HepG2 (cell line): ENCODE data around the gene ARHGAP5. TPM values are rescaled to one million over a fixed set of nuclear protein-coding genes. Genes with fewer than 3 reads are reported as not detected.

Source experiments
- ARHGAP35 ChIP-seq: sonication (generic); formaldehyde crosslinking; IDR thresholded peaks from 2 replicates; pipeline ENCODE4 v1.9.0; 2022; ENCODE audit warnings: mild to moderate bottlenecking, inconsistent platforms, moderate library complexity, missing genetic modification reagents, borderline replicate concordance
- ARID3A ChIP-seq: IDR thresholded peaks from 2 replicates; pipeline ENCODE4 v1.6.1; 2012; ENCODE audit warnings: low read depth, low read length, improper control_type of control experiment
- ARID5B ChIP-seq: IDR thresholded peaks from 2 replicates; pipeline ENCODE4 v1.4.0; 2020; ENCODE audit warnings: mild to moderate bottlenecking, missing genetic modification reagents
- ATRX ChIP-seq: sonication (generic); formaldehyde crosslinking; IDR thresholded peaks from 2 replicates; pipeline ENCODE4 v1.4.0; 2020; ENCODE audit warnings: missing genetic modification reagents, borderline replicate concordance
- DMAP1 ChIP-seq: IDR thresholded peaks from 2 replicates; pipeline ENCODE4 v1.6.1; 2016
- DPF2 ChIP-seq: sonication (generic); formaldehyde crosslinking; IDR thresholded peaks from 2 replicates; pipeline ENCODE4 v1.4.0; 2020; ENCODE audit warnings: mild to moderate bottlenecking, low read depth, missing genetic modification reagents, borderline replicate concordance
- FOXJ3 ChIP-seq: sonication (generic); formaldehyde crosslinking; IDR thresholded peaks from 2 replicates; pipeline ENCODE4 v1.4.0; 2020; ENCODE audit warnings: missing genetic modification reagents, mild to moderate bottlenecking, borderline replicate concordance
- MLXIP ChIP-seq: sonication (generic); formaldehyde crosslinking; IDR thresholded peaks from 2 replicates; pipeline ENCODE4 v1.9.0; 2021; ENCODE audit warnings: missing genetic modification reagents, borderline replicate concordance
- NCOA5 ChIP-seq: sonication (generic); formaldehyde crosslinking; IDR thresholded peaks from 2 replicates; pipeline ENCODE4 v1.4.0; 2020; ENCODE audit warnings: missing genetic modification reagents
- RAD21 ChIP-seq: fragments of 450-650 bp; formaldehyde crosslinking; IDR thresholded peaks from 2 replicates; pipeline ENCODE4 v1.5.0; 2020; ENCODE audit warnings: mild to moderate bottlenecking
- SKI ChIP-seq: fragments of 450-650 bp; IDR thresholded peaks from one replicate; pipeline ENCODE4 v1.6.1; 2018; ENCODE audit warnings: mild to moderate bottlenecking; ENCODE audit not compliant: partially characterized antibody
- ZNF230 ChIP-seq: sonication (generic); formaldehyde crosslinking; IDR thresholded peaks from 2 replicates; pipeline ENCODE4 v1.4.0; 2020; ENCODE audit warnings: mild to moderate bottlenecking, missing genetic modification reagents
- ZNF383 ChIP-seq: sonication (generic); formaldehyde crosslinking; IDR thresholded peaks from 2 replicates; pipeline ENCODE4 v1.4.0; 2020; ENCODE audit warnings: missing genetic modification reagents, mild to moderate bottlenecking, borderline replicate concordance
- ZNF460 ChIP-seq: sonication (generic); formaldehyde crosslinking; IDR thresholded peaks from 2 replicates; pipeline ENCODE4 v1.5.1; 2020; ENCODE audit warnings: missing genetic modification reagents, mild to moderate bottlenecking, borderline replicate concordance
- ZNF510 ChIP-seq: sonication (generic); formaldehyde crosslinking; IDR thresholded peaks from 2 replicates; pipeline ENCODE4 v1.4.0; 2020; ENCODE audit warnings: low read depth, mild to moderate bottlenecking, missing genetic modification reagents
- ZNF766 ChIP-seq: sonication (generic); formaldehyde crosslinking; IDR thresholded peaks from 2 replicates; pipeline ENCODE4 v1.5.0; 2020; ENCODE audit warnings: missing genetic modification reagents, borderline replicate concordance
- ZSCAN9 ChIP-seq: IDR thresholded peaks from 2 replicates; pipeline ENCODE4 v1.6.1; 2016; ENCODE audit warnings: borderline replicate concordance
- polyA plus RNA-seq, 8 experiments: library from polyadenylated mRNA; depleted of rRNA in 3 of 8; stranded (reverse) in 7 of 8; unstranded in 1 of 8; fragments of >200 nt; fragmentation: Illumina TruSeq in 4 of 8; extraction: Trizol in 4 of 8; gene quantifications; 2 replicates each; pipeline versions ENCODE4 v1.2.1 to v1.2.3, GENCODE V29; 2011 to 2016; ENCODE audit warnings: low read depth in 4 of 8, missing spikeins in 1 of 8, mixed read lengths in 1 of 8; ENCODE audit not compliant: insufficient read depth in 1 of 8
- total RNA-seq, 5 experiments: library from RNA; depleted of rRNA; stranded (reverse); fragments of >200 nt; fragmentation: Illumina TruSeq; extraction: Trizol; gene quantifications; 2 replicates each; pipeline ENCODE4 v1.2.3, GENCODE V29; 2016; ENCODE audit warnings: low read depth in 1 of 5

Gene ARHGAP5
- total and polyA plus RNA-seq, 2 of the 13 experiments (the other 11 are each of a cell fraction or from before 2014, with no cell fraction given), result 33.7 to 144 TPM

GRCh38 chr14:32202998-32203882, 126.1 kb downstream of the ARHGAP5 start, which contains the start of gene RNU6-8 (continued):
- TF ChIP-seq ZNF766 (CRISPR knock-in tag) (peak; percentile 97), ARID3A (no peak; the same call in none of the 2 replicates), SKI (peak; percentile 57), ZNF460 (CRISPR knock-in tag) (peak; percentile 60; the same call in 1 of the 2 replicates), ZNF230 (peak; percentile 85; the same call in 1 of the 2 replicates), ZSCAN9 (CRISPR knock-in tag) (peak; percentile 98), ZNF383 (no peak; the same call in 1 of the 2 replicates), ATRX (CRISPR knock-in tag) (no peak), DMAP1 (CRISPR knock-in tag) (peak; percentile 87), ARID5B (peak; percentile 85), ARHGAP35 (CRISPR knock-in tag) (peak; percentile 85; the same call in 1 of the 2 replicates), MLXIP (CRISPR knock-in tag) (no peak; the same call in none of the 2 replicates), NCOA5 (CRISPR knock-in tag) (no peak; the same call in 1 of the 2 replicates), RAD21 (CRISPR knock-in tag) (peak; percentile 55), DPF2 (CRISPR knock-in tag) (peak; percentile 64; the same call in 1 of the 2 replicates), ZNF510 (CRISPR knock-in tag) (no peak), FOXJ3 (CRISPR knock-in tag) (peak; percentile 85)
